HG02870 (cell line): ENCODE results near the gene ADPRM.
"Not testable (repeated sequence)": the region's sequence is repeated elsewhere in the genome, so short reads cannot be mapped to it uniquely, and the experiment has no call there.

Experiments used
- ATAC-seq: cut with Tn5 transposase; IDR thresholded peaks from one replicate; pipeline ENCODE4 v1.9.1; 2021; ENCODE audit warnings: mild to moderate bottlenecking, moderate library complexity; ENCODE audit not compliant: unreplicated experiment

The ADPRM gene, protein sequence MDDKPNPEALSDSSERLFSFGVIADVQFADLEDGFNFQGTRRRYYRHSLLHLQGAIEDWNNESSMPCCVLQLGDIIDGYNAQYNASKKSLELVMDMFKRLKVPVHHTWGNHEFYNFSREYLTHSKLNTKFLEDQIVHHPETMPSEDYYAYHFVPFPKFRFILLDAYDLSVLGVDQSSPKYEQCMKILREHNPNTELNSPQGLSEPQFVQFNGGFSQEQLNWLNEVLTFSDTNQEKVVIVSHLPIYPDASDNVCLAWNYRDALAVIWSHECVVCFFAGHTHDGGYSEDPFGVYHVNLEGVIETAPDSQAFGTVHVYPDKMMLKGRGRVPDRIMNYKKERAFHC

DNA sequence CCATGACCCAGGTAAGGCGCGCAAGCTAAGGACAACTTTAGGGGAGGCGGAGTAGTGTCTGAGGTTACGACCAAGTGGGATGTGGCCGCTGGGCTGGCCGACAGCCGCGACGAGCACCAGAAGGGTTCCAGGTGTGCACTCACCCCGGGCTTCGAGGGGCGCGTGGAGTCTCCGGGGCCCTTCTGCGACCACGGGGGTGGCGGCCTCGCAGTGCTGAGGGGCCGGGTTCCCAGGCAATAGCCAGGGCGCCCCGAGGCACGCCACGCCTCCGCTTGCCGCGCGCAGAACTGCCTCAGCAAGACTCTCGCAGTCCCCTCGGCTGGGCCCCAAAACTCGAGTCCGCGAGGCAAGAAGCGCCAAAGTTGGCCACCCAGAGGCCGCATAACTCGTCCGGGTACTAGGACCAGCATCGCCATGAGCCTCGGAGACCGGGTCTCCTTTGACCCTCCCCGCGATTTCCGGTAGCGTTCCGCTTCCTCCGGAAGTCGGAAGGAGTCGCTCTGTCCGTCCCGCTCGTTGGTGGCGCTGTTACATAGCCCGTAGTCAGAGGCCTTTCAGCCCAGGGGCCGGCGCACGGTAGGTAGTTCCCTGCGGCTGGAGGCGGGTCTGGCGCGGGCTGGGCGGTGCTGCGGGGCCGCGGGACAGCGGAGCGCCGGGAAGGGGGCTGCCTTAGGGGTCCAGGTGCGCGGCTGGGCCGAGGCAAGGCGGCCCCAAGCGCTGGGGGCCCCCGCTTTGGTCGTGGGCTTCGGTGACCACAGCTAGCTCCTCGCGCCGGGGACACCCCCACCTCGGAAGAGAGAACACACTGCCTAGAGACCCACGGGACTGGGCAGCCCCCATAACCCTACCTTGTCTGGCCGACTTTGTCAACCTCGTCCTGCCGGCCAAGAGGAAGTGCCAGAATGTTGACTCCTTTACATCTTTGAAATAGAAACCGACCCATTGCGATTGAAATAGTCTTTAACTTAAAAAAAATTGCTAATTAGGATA, at the start of gene ADPRM, which contains the start of gene SCO1:
Gene ADPRM (plus strand): TSS at position 503 of the 990 bp plus-strand sequence. CDS start 7,333 bp downstream, outside the sequence.
Gene SCO1 (minus strand): TSS at position 442 of the 990 bp plus-strand sequence. CDS start 26 bp downstream, at position 416.
- peak; percentile 94 for ATAC-seq

DNA sequence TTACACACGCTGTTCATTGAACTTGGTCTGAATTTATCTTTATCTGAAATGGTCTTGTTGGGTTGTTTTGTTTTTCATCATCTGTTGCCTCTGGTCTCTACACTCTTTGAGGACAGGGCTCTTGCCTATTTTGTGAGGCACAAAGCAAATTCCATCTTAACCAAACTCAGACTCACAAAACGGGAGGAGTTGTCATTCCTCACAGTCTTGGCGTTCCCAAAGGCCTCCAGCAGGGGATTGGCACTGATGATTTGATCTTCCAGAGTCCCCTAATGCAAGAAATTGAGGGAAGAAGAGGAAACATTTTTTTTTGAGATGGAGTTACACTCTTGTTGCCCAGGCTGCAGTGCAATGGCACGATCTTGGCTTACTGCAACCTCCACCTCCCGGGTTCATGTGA, 49.0 kb upstream of the ADPRM start:
- no peak for ATAC-seq

DNA sequence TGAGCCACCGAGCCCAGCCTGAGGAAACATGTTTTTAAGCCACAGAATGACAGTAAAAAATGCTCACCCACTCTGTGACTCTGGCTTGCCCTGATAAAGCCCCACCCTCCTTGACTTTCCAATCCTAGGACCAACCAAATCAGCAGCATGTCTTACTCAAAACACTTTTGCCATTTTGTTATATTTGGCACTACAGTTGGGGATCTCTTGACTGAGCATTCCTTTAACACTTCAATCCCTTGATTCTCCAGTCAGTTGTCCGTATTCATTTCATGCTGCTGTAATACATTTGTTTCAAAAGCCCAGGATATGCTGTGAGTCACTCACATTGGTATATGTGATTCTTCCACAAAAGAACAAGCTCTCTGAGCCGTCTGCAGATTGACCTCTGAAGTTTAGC, 48.4 kb upstream of the ADPRM start:
- no peak for ATAC-seq

DNA sequence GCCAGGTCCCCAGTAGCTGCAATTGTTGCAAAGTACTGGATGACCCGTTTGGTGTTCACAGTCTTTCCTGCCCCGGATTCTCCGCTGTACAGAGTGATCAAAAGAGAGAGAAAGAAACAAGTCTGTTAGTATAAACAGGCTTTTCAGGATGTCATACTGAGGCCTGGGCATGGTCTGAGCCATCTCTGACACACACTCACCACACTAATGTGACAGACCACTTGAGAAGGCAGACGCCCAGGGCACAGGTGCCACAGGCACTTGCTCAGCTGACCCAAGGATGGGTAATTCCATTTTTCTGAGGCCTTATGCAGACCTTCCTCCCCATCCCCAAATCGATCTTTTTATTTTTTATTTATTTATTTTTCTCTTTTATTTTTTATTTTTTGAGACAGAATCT, 47.8 kb upstream of the ADPRM start:
- no peak for ATAC-seq

DNA sequence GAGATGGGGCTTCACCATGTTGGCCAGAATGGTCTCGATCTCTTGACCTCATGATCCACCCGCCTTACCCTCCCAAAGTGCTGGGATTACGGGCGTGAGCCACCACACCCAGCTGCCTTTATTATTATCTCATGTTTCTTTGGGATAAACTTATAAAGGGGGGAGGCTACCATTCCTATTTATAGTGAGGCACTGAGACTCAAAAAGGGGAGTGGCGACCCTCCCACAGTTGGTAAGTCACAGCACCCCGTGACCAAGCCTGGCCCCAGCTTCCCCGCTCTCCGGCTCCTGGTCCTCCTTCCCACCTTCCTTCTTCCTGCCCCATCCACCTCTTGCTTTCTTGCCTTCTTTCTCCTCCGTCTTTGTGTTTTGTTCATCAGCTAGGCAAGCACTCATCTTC, 45.5 kb upstream of the ADPRM start:
- no peak for ATAC-seq

DNA sequence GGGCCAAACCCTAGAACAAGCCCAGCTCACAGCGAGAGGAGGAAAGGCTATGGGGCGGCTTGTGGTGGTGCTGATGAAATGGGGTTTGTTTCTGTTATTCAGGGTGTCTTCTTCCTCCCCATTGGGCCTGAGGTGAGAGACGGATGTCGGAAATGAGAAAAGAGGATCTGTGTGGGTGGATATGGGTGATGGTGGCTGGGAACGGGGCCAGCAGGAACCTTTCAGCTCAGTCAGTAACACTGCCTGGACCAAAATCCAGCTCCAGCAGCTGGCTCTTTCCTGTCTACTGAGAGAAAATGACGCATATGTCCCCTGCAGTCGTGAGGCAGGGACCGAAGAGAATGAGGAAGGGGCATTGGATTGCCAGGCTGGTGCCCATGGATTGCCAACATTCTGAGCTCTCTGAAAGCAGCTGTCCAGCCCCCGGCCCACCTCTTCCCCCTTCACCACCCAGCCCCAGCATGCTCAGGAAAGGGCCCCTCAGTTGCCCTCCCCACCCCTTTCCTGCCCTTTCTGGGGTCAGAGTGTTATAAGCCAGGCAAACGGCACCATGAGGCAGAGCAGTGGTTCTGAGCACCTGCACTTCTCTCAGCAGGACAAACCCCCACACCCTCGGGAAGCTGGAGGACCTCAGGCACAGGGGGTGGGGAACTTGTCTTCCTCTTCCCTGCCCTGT, 44.3 kb upstream of the ADPRM start:
- no peak for ATAC-seq

DNA sequence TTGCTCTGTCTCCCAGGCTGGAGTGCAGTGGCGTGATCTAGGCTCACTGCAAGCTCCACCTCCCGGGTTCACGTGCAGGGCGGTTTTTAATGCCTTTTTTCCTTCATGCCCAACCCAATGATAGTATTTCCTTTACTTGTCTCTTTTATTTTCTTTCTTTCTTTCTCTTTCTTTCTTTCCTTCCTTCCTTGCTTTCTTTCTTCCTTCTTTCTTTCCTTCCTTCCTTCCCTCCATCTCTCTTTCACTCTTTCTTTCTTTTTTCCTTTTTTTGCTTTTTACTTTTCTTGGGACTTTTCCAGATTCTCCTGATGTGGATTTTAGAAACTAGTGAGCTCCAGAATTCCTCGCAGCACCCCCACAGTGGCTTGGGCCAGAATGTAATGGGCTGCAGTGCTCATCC, 43.4 kb upstream of the ADPRM start:
- no peak for ATAC-seq

DNA sequence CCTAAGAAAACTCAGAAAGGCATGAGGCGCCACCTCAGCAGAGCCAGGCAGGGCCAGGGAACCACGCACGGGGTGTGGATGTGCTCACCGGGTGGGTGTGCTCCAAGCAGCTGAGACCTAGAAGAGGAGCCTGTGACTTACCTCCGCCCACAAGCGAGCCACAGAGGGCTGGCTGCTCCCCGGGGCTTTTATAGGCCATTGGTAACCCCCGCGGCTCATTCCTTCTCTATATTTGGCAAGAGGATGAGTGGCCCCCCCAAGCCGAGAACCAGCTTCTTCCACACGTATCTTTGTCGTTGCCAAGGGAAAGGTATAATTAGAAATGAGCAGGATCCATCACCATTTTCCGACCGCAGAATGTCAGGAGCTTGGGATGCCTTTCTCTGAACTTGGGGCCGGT, 40.2 kb upstream of the ADPRM start, which contains the start of gene MYH3:
Gene MYH3 (minus strand): TSS at position 162 of the 400 bp plus-strand sequence. CDS start 2,245 bp downstream, outside the sequence.
- ATAC-seq, result no peak

DNA sequence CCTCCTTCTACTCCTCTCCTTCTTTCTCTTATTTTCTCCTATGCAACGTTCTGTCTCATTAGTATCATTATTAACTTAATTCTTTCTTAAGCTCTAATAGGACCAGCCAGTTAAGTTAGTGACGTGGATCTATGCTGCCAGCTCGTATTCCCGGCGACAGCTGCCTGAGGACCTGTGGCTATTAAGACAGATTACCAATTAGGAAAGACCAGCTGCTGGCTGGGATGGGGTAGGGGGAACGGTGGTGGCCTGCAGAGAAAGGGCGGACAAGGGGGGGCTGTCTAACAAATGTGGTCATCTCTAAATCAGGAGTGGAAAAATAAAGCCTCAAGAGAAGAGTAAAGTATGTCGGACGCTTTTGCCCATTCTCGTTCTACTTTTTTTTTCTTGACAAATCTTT, 39.5 kb upstream of the ADPRM start:
- ATAC-seq, result no peak

DNA sequence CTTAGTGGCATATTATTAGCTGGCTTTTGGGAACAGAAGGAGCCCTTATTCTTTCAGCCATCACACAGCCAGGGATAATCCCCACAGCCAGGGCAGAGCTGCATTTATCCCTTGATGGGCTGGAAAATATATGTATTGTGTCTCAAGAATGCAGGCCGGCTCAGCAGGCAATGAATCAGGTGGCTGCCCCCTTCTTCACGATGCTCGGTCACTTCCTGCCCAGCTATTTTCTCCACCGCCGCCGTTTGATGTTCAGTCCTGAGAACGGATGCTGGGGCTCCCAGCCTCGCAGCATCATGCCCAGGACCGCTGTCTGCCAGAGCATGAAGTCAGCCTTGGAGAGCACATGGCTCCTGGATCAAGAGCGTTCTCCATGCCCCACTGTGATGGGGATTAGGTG, 36.0 kb upstream of the ADPRM start:
- no peak for ATAC-seq

DNA sequence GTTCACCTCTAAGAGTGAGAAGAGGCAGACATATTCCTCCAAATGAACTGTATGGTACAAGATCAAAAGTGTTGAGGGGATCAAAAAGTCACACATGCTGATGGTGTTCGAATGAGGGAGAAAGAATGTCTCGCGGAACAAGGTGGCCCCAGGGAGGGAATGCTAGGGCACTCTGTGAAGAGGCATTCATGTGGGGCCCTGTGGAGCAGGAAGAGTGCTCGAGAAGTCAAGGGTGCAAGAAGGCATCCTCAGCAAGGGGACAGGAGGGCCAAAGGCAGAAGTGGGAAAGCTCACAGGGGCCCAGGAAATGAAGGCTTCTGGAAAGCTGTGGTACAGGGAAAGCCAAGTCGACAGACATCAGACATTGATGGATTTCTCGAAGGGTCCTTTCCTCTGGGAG, 34.2 kb upstream of the ADPRM start:
- ATAC-seq, result no peak

DNA sequence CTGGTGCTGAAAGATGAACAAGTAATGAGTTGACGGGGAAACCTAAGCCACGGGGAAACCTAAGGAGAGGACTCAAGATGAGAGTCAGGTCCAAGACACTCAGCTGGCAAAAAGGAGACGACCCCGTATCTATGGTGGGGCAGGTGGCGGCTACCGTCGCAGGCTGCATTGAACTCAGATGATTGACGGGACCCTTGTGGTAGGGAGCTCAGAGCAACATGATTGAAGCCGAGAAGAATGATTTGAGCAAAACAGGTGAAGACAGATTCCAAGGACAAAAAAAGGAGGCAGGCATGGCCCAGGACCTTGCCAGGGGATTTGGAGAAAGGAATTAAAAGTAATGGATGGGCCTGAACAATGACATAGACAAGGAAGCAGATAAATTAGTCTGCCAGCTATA, 32.8 kb upstream of the ADPRM start:
- ATAC-seq, result no peak

DNA sequence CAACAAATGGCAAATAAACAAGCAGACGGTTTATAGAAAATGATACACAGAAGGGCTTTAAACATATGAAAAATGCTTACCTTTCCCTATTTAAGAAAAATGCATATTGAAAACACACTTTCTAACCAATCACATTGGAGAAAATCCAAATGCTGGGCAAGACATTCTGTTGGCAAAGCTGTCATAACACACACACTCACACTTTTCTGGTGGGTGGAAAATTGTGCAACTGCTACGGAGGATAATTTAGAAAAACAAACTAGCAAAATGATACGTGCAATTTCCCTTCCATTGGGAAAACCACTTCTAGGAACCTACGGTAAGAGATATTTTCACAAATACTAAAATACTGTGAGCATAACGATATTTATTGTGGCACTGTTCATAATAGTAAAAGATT, 30.5 kb upstream of the ADPRM start:
- no peak for ATAC-seq

DNA sequence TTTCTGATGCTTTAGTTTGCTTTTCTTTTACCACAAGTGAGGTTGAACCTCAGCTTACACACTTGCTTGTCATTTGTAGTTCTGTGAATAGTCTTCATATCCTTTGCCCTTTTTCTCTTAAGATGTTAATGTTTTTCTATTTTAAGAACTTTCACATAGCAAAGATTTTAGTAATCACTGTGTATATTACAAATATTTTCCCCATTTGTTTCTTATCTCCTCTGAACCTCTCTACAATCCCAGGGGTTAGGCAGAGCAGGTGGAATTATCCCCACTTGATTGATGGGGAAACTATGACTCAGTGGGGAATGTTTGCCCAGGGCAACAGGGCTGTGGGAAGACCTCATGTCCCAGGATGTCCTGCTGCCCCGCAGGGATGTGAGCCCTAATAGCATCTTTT, 28.6 kb upstream of the ADPRM start:
- no peak for ATAC-seq

DNA sequence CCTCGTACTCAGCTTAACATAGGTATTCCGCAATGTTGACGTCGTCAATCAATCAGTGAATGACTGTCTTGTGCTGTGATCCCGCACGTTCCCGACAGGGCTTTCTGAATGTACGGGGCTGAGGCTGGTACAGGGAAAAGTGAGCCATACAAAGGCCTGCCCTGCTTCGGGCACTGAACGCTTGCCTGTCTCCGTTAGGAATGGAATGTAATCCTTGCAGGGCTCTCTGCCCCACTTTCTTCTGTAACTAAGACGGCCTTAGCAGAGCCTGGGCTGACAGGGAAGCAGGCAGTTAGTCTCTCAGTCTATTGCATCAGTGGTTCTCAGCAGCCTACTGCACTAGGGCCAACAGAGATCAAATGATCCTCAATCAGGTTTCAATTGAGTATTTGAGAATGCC, 24.1 kb upstream of the ADPRM start:
- ATAC-seq, result no peak

DNA sequence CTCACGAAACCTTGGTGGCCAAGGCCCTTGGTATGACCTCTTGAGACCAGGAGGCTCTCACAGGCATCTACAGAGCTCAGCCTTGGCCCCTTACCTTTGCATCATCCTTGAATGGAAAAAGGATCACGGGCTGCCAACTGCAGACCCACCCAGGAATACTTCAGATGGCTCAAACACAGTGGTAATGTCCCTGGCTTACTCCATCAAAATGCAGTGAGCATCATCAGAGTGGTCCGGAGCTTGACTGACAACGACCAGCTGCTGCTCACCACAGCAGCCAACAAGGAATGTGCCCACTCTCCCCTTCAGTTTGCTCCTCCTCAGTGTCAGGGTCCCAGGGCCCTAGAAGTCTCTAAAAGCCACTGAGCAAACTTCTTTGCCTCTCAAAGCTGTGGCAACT, 22.7 kb upstream of the ADPRM start:
- no peak for ATAC-seq

DNA sequence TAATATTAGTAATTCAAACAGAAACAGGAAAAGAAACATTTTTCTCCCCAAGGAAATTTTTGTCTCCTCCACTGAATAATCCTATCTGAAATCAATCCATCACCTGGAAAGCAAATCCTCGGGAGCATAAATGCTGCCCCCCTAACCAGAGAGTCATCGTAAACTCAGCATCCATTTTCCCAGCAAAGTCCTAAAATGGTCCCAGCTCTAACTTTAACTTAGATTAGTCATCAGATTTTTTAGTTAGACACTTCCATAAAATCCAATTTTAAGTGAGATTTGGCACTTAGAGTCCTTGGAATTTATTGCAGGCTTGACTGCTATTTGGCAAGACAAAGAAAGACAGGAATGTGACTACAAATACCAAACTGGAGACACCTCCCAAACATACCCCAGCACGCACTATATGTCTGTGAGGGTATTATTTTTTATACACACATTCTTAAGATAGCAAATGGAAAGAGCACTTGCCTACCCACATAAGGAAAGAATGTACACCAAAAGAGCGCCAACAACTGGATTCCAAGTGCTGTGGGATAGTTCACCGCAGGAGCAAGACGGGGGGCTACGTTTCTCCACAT, 15.4 kb upstream of the ADPRM start:
- no peak for ATAC-seq

DNA sequence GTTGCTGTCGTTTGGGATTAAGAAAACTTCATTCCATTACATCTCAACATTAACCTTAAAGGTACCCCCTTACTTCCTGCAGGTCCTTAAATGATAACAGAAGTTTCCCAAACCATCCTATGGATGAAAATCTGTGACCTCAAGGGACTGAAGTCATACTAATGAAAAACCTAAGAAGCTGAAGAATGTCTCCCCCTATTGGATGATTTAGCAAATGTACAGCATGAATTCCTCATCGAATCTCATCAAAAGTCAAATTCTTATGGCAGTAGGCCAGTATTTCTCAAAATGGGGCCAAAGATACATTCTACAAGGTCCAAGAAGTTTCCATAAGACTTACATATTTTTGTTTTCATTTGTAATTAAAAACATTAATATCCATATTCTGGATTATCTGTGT, 13.5 kb upstream of the ADPRM start:
- ATAC-seq, result no peak

DNA sequence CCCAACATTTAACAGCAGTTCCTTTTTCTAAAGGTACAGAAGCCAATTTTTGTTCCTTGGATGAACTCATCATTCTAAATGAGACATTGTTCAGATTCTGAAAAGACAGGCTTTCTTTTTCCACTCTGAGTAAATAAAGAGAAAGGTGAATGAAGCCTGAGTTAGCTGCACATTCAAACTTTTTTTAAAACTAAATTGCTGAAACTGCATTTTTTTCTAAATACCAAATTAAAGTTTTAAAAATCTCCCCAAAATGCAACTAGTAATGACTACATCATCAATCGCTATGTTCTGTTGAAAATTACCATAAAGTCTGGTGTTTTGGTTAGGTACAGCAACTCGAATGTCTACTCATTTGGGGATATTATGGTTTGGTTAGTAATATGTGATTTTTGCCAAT, 9.9 kb upstream of the ADPRM start:
- no peak for ATAC-seq

DNA sequence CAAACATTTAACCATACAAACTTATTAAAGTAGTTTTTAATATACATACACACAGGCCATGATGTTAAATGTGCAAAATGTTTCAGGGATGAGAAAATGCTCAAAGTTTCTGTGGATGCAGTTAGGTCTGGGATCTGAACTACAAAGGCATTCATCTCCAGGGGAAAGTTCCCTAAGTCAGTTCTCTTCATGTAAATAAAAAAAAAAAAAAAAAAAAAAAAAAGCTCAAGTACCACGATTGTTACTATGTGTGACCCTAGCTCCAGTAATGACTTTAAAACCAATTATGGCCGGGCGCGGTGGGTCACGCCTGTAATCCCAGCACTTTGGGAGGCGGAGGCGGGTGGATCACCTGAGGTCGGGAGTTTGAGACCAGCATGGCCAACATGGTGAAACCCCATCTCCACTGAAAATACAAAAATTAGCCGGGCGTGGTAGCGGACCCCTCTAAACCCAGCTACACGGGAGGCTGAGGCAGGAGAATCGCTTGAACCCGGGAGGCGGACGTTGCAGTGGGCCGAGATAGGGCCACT, 1.5 kb upstream of the ADPRM start:
- ATAC-seq, result not testable (repeated sequence)
